GM12892 (cell line): ENCODE results near the gene VEGFD.

Experiments
- POLR2A ChIP-seq: IDR thresholded peaks from 2 replicates; pipeline ENCODE4 v1.6.1; 2011; ENCODE audit warnings: low read depth, low read length, control low read depth
- POLR2AphosphoS5 ChIP-seq: IDR thresholded peaks from 2 replicates; pipeline ENCODE4 v1.6.1; 2011; ENCODE audit warnings: low read depth, low read length, control low read depth
- TAF1 ChIP-seq: IDR thresholded peaks from 2 replicates; pipeline ENCODE4 v1.6.1; 2011; ENCODE audit warnings: low read depth, mild to moderate bottlenecking, control low read depth, low read length, borderline replicate concordance

DNA sequence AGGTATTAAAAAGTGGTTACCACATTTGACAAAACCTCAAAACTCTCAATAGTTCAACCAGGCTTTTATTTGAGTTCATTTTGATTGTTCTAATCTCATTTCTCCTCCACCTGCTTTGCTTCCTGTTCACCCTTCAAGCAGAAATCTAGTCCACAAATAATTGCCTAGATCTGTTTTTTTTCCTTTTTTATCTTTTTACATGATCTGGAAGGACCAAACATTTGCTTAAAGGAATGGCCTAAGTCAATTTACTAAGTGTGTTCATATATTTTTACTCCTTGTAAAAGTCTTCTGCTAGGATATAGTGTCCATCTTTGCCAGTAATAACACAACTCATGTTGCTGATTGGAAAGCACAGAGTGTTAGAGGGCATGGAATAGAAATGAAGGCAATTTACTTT is 26.2 kb upstream of the VEGFD start:
- TF ChIP-seq POLR2A: no peak
- no peak for TF ChIP-seq TAF1
- TF ChIP-seq POLR2AphosphoS5: no peak
